Loucy (cell line): ENCODE data around the gene SLC35B3.
A peak's percentile ranks its signal among the peaks of the same experiment; 100 is the strongest.
"Not testable (repeated sequence)": the region's sequence is repeated elsewhere in the genome, so short reads cannot be mapped to it uniquely, and the experiment has no call there.

Source experiments
- H2AFZ ChIP-seq: fragments of 200-600 bp; sonication (generic); 2 replicates; pipeline ENCODE4 v1.6.0; 2016; ENCODE audit warnings: antibody characterized with exemption, mild to moderate bottlenecking, low read length, moderate library complexity
- H3F3A ChIP-seq: fragments of 200-600 bp; 2 replicates; pipeline ENCODE4 v1.6.0; 2016; ENCODE audit warnings: antibody characterized with exemption, low read depth, mild to moderate bottlenecking
- H3K27me3 ChIP-seq: fragments of 200-600 bp; sonication (generic); 2 replicates; pipeline ENCODE4 v1.6.1; 2014; ENCODE audit warnings: low read length, mild to moderate bottlenecking; ENCODE audit not compliant: insufficient read depth, poor library complexity, severe bottlenecking
- H3K36me3 ChIP-seq: fragments of 200-600 bp; sonication (generic); 2 replicates; pipeline ENCODE4 v1.6.1; 2016; ENCODE audit warnings: low read length; ENCODE audit not compliant: insufficient read depth
- H3K4me1 ChIP-seq: fragments of 200-600 bp; sonication (generic); 2 replicates; pipeline ENCODE4 v1.5.1; 2014; ENCODE audit warnings: low read length, mild to moderate bottlenecking; ENCODE audit not compliant: insufficient read depth, poor library complexity, severe bottlenecking
- H3K4me2 ChIP-seq: fragments of 200-600 bp; sonication (generic); 2 replicates; pipeline ENCODE4 v1.6.0; 2014; ENCODE audit warnings: antibody characterized with exemption, low read length, low read depth, mild to moderate bottlenecking; ENCODE audit not compliant: poor library complexity, severe bottlenecking
- H3K4me3 ChIP-seq: fragments of 200-600 bp; sonication (generic); 2 replicates; pipeline ENCODE4 v1.5.1; 2014; ENCODE audit warnings: low read length, mild to moderate bottlenecking, mixed read lengths; ENCODE audit not compliant: poor library complexity, severe bottlenecking
- H3K79me2 ChIP-seq: fragments of 200-600 bp; sonication (generic); 2 replicates; pipeline ENCODE4 v1.6.1; 2014; ENCODE audit warnings: low read length; ENCODE audit not compliant: insufficient read depth
- H3K9ac ChIP-seq: fragments of 200-600 bp; sonication (generic); 2 replicates; pipeline ENCODE4 v1.6.0; 2014; ENCODE audit warnings: mild to moderate bottlenecking, low read depth, low read length, moderate library complexity; ENCODE audit not compliant: poor library complexity, severe bottlenecking
- H3K9me2 ChIP-seq: fragments of 200-600 bp; sonication (generic); replicated peaks from 2 replicates; pipeline ENCODE4 v1.6.1; 2016; ENCODE audit warnings: low read depth, low read length, mixed read lengths
- H3K9me3 ChIP-seq: fragments of 200-600 bp; sonication (generic); 2 replicates; pipeline ENCODE4 v1.6.1; 2014; ENCODE audit warnings: mild to moderate bottlenecking, antibody characterized with exemption, low read length, low read depth; ENCODE audit not compliant: insufficient read depth
- H4K20me1 ChIP-seq: fragments of 200-600 bp; sonication (generic); 2 replicates; pipeline ENCODE4 v1.6.0; 2014; ENCODE audit warnings: antibody characterized with exemption, low read length, mild to moderate bottlenecking; ENCODE audit not compliant: insufficient read depth, poor library complexity, severe bottlenecking
- EZH2phosphoT487 ChIP-seq: fragments of 200-600 bp; IDR thresholded peaks from 2 replicates; pipeline ENCODE4 v1.6.1; 2018; ENCODE audit warnings: antibody characterized with exemption, mild to moderate bottlenecking, moderate library complexity, borderline replicate concordance
- TF ChIP-seq, protein P1 (sequence below): fragments of 200-600 bp; sonication (generic); conservative IDR thresholded peaks from 2 replicates; pipeline ENCODE4 v1.5.1; 2014; ENCODE audit warnings: mild to moderate bottlenecking, antibody characterized with exemption, low read length

Gene SLC35B3

DNA sequence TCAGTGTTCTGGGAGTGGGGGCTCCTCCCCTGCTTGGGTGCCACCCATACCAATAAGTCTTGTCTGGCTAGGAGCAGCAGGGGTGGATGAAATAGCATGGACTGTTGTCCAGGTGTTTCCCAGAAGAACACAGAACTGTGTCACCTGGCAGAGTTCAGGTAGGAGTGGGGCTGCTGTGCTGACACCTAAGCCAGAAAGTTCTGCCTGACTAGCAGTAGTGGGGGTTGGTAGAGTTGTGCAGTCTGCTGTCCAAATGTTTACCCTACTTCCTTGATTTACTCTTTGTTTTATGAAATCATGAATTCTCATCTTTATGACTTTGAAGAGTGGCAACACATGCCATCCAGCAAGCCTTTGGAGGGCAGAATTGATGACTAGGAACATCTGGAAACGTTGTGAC, 27.3 kb upstream of the SLC35B3 start:
- Histone ChIP-seq H3K9ac (no peak overlapping the region), H3K4me3 (no peak overlapping the region), H3K36me3 (no peaks in the 10 kb centered on the region), H3K4me1 (no peaks in the 10 kb centered on the region), H3K27me3 (no peaks in the 10 kb centered on the region), H3F3A (no peaks in the 10 kb centered on the region), H3K9me2 (no peaks in the 10 kb centered on the region), H3K4me2 (no peak overlapping the region), H3K79me2 (no peaks in the 10 kb centered on the region), H2AFZ (no peak overlapping the region), H4K20me1 (no peaks in the 10 kb centered on the region), H3K9me3 (no peaks in the 10 kb centered on the region)
- TF ChIP-seq, protein P1, sequence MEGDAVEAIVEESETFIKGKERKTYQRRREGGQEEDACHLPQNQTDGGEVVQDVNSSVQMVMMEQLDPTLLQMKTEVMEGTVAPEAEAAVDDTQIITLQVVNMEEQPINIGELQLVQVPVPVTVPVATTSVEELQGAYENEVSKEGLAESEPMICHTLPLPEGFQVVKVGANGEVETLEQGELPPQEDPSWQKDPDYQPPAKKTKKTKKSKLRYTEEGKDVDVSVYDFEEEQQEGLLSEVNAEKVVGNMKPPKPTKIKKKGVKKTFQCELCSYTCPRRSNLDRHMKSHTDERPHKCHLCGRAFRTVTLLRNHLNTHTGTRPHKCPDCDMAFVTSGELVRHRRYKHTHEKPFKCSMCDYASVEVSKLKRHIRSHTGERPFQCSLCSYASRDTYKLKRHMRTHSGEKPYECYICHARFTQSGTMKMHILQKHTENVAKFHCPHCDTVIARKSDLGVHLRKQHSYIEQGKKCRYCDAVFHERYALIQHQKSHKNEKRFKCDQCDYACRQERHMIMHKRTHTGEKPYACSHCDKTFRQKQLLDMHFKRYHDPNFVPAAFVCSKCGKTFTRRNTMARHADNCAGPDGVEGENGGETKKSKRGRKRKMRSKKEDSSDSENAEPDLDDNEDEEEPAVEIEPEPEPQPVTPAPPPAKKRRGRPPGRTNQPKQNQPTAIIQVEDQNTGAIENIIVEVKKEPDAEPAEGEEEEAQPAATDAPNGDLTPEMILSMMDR: no peak
- no peak for TF ChIP-seq EZH2phosphoT487

- Histone ChIP-seq H3K36me3 (no peaks in the 10 kb centered on the region), H3K4me2 (no peak overlapping the region), H3K9me3 (no peaks in the 10 kb centered on the region), H4K20me1 (no peaks in the 10 kb centered on the region), H3K4me3 (no peak overlapping the region), H3K4me1 (no peaks in the 10 kb centered on the region), H3K27me3 (no peaks in the 10 kb centered on the region), H3F3A (no peaks in the 10 kb centered on the region), H2AFZ (no peak overlapping the region), H3K79me2 (no peaks in the 10 kb centered on the region), H3K9ac (no peak overlapping the region), H3K9me2 (no peaks in the 10 kb centered on the region)
- no peak for TF ChIP-seq EZH2phosphoT487
- TF ChIP-seq, protein P1: peak; percentile 43
These were observed 26.8 kb upstream of the SLC35B3 start for GRCh38 chr6:8462169-8462568.

DNA sequence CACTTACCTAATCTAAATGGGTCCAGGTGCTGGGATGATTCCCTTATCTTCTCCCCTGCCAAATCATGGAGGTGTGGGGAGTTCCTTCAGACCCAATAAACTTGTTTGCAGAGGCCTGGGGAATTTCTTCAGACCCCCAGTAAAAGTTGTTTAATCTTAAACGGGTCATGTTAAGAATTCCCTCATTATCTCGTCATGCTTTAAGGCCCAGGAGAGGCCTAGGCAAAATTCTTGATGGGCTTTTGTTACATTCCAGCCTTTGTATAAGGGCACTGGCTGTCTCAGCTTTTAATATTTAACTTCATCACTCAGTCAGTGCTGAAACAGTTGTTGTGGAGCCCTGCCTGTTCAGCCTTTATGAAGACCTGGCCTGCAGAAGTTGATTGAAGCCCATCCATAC, 11.0 kb upstream of the SLC35B3 start:
- Histone ChIP-seq H4K20me1 (no peaks in the 10 kb centered on the region), H3K36me3 (no peaks in the 10 kb centered on the region), H3K4me3 (no peak overlapping the region), H3K79me2 (no peaks in the 10 kb centered on the region), H3K4me2 (no peak overlapping the region), H3K9me2 (no peaks in the 10 kb centered on the region), H3K4me1 (no peaks in the 10 kb centered on the region), H2AFZ (no peak overlapping the region), H3K27me3 (peaks cover 12% of the 10 kb centered on the region), H3F3A (no peaks in the 10 kb centered on the region), H3K9ac (no peak overlapping the region), H3K9me3 (no peaks in the 10 kb centered on the region)
- no peak for TF ChIP-seq EZH2phosphoT487
- TF ChIP-seq, protein P1: no peak

DNA sequence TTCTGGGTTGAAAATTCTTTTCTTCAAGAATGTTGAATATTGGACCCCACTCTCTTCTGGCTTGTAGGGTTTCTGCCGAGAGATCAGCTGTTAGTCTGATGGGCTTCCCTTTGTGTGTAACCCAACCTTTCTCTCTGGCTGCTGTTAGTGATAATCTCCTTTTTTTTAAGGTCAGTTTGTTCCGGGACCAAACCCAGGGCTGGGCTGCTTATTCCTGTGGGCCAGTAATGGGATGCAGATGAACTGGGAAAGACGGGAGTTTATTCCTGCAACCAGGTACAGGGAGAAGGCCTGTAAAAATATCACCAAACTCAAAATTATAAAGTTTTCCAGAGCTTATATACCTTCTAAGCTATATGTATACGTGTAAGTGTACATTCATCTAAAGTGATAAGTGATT, 10.6 kb upstream of the SLC35B3 start:
- H3K9me2 ChIP-seq, H3K4me1 ChIP-seq, H3K79me2 ChIP-seq, H4K20me1 ChIP-seq, H3K4me2 ChIP-seq, H3K36me3 ChIP-seq, H3K9me3 ChIP-seq, H2AFZ ChIP-seq, H3F3A ChIP-seq, H3K4me3 ChIP-seq, H3K9ac ChIP-seq: not testable (repeated sequence)
- H3K27me3 ChIP-seq: peaks cover 12% of the 10 kb centered on the region
